Measurements from ENCODE around the gene ANTXR1. TPM values are rescaled to one million over a fixed set of nuclear protein-coding genes. Genes with fewer than 3 reads are reported as not detected.
"Not testable (repeated sequence)": the region's sequence is repeated elsewhere in the genome, so short reads cannot be mapped to it uniquely, and the experiment has no call there.

ANTXR1 gene
- total RNA-seq, 1 donor from 2014 or later: 54.3 TPM

GRCh38 chr2:69253611-69254301 is 240.8 kb downstream of the ANTXR1 start:
- peaks cover 3% of the 10 kb centered on the region for H3K9me3 ChIP-seq
- no peaks in the 10 kb centered on the region for H3K27me3 ChIP-seq (ENCODE audit: low read depth)
- intact Hi-C loops (cut with DNase I): no loop called here
- H3K4me1 ChIP-seq: no peaks in the 10 kb centered on the region
- no peak overlapping the region for H3K4me3 ChIP-seq
- DNase-seq: no peak
- TF ChIP-seq CTCF (IDR thresholded peaks at IDR 0.05): no peak
- H3K27ac ChIP-seq: peak overlapping the region; percentile 13
- ATAC-seq: peak; percentile 65 to 70
- no peaks in the 10 kb centered on the region for H3K36me3 ChIP-seq

- H3K4me3 ChIP-seq: no peak overlapping the region
- no peak for ATAC-seq
- TF ChIP-seq CTCF (IDR thresholded peaks at IDR 0.05): no peak
Measured at GRCh38 chr2:69255760-69256159, 242.8 kb downstream of the ANTXR1 start.

DNA sequence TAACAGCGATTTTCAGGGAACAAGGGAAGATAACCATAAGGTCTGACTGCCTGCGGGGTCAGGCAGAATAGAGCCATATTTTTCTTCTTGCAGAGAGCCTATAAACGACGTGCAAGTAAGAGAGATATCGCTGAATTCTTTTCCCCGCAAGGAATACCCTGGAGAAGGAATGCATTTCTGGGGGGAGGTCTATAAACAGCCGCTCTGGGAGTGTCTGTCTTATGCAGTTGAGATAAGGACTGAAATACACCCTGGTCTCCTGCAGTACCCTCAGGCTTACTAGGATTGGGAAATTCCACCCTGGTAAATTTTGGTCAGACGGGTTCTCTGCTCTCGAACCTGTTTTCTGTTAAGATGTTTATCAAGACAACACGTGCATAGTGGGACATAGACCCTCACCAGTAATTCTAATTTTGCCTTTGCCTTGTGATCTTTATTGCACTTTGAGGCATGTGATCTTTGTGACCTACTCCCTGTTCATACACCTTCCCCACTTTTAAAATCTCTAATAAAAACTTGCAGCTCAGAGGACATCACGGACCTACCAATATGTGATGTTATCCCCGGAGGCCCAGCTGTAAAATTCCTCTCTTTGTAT is 247.1 kb downstream of the ANTXR1 start:
- H3K27ac ChIP-seq; DNase-seq; H3K36me3 ChIP-seq; H3K27me3 ChIP-seq (ENCODE audit: low read depth); H3K4me3 ChIP-seq; H3K4me1 ChIP-seq; intact Hi-C loops (cut with DNase I); ATAC-seq: not testable (repeated sequence)
- H3K9me3 ChIP-seq: peaks cover 15% of the 10 kb centered on the region

More at GRCh38 chr2:69255760-69256159, 242.8 kb downstream of the ANTXR1 start:
- Histone ChIP-seq H3K36me3 (no peaks in the 10 kb centered on the region), H3K27me3 (ENCODE audit: low read depth) (no peaks in the 10 kb centered on the region), H3K9me3 (peaks cover 15% of the 10 kb centered on the region), H3K27ac (no peak overlapping the region), H3K4me1 (no peaks in the 10 kb centered on the region)
- DNase-seq: no peak
- intact Hi-C loops (cut with DNase I): no loop called here

DNA sequence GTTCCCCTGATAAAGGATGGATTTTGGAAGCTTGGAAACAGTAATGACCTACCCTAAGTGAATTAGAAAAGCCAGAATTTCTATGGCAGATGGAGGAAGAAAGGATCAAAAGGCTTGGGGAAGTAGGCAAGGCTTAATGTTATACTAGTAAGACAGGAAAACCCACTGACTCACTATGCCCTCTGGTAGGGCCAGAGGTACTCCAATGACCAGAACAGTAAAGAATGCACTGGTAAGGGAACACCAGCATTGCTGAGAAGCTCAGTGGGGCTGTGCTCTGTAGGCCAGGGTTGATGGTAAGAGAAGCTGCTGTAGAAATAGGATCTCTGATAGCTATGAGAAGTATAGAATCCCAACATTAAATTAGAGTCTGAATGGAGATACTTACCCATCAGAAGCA is 247.7 kb downstream of the ANTXR1 start:
- H3K27me3 ChIP-seq (ENCODE audit: low read depth): no peaks in the 10 kb centered on the region

GRCh38 chr2:69269330-69269729 is 256.4 kb downstream of the ANTXR1 start:
- no peaks in the 10 kb centered on the region for H3K27me3 ChIP-seq (ENCODE audit: low read depth)
- H3K9me3 ChIP-seq: no peaks in the 10 kb centered on the region
- peaks cover 11% of the 10 kb centered on the region for H3K4me1 ChIP-seq
- intact Hi-C loops (cut with DNase I): no loop called here
- ATAC-seq (no peak), DNase-seq (no peak)
- no peak for TF ChIP-seq CTCF (IDR thresholded peaks at IDR 0.05)
- no peak overlapping the region for H3K4me3 ChIP-seq
- no peaks in the 10 kb centered on the region for H3K36me3 ChIP-seq
- H3K27ac ChIP-seq: no peak overlapping the region

More for the DNA sequence above, 247.7 kb downstream of the ANTXR1 start:
- ATAC-seq (no peak), DNase-seq (no peak)
- Histone ChIP-seq H3K4me3 (no peak overlapping the region), H3K4me1 (no peaks in the 10 kb centered on the region), H3K27ac (no peak overlapping the region), H3K9me3 (peaks cover 15% of the 10 kb centered on the region), H3K36me3 (no peaks in the 10 kb centered on the region)
- TF ChIP-seq CTCF (IDR thresholded peaks at IDR 0.05): no peak
- intact Hi-C loops (cut with DNase I): no loop called here

DNA sequence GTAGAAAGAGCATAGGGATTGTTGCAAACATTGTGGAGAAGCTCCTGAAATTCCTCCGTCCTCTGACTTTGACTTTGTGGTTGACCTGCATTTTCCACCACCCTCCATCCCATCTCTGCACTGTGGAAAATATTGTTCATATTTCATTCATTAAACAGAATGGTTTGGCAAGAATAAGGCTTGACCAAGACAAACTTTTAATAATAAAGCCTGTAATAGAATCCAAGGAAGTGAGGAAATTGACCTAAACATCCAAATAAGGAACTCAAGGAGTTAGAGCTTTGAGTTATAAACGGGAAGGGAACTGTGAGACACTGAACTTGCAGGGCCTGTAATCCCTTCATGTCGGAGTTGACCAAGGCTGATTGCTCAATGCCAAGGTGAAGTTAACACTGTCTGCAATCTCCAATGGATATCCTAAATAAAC is 258.9 kb downstream of the ANTXR1 start:
- DNase-seq: no peak
- H3K9me3 ChIP-seq: no peaks in the 10 kb centered on the region
- peaks cover 11% of the 10 kb centered on the region for H3K4me1 ChIP-seq
- TF ChIP-seq CTCF (IDR thresholded peaks at IDR 0.05): no peak
- intact Hi-C loops (cut with DNase I): no loop called here
- H3K4me3 ChIP-seq: no peak overlapping the region
- no peak overlapping the region for H3K27ac ChIP-seq
- peak; percentile 67 to 72 for ATAC-seq
- no peaks in the 10 kb centered on the region for H3K36me3 ChIP-seq
- H3K27me3 ChIP-seq (ENCODE audit: low read depth): no peaks in the 10 kb centered on the region

Measured in lower lobe of right lung (tissue), 2 donors.